ENCODE results near the gene SLC38A2. TPM values are rescaled to one million over a fixed set of nuclear protein-coding genes. Genes with fewer than 3 reads are reported as not detected.

Gene SLC38A2
- total RNA-seq, 2 experiments from 2014 or later, result 227 to 230 TPM

GRCh38 chr12:46386360-46386867 lies 13.8 kb upstream of the SLC38A2 start:
- no peak for DNase-seq
- Mint-ChIP-seq H3K9me3 (no peaks in the 10 kb centered on the region), H3K4me3 (no peak overlapping the region), H3K36me3 (peaks cover 8% of the 10 kb centered on the region), H3K27me3 (no peaks in the 10 kb centered on the region), H3K4me1 (peaks cover 60% of the 10 kb centered on the region), H3K27ac (no peak overlapping the region)

GRCh38 chr12:46385438-46385837 lies 12.9 kb upstream of the SLC38A2 start:
- DNase-seq, result no peak
- peak overlapping the region; percentile 22 for H3K4me3 Mint-ChIP-seq
- H3K9me3 Mint-ChIP-seq, result no peaks in the 10 kb centered on the region
- no peak overlapping the region for H3K27ac Mint-ChIP-seq
- H3K27me3 Mint-ChIP-seq, result no peaks in the 10 kb centered on the region
- no peaks in the 10 kb centered on the region for H3K36me3 Mint-ChIP-seq
- H3K4me1 Mint-ChIP-seq, result peaks cover 51% of the 10 kb centered on the region

- peak overlapping the region; percentile 81 for H3K4me3 Mint-ChIP-seq
- peak overlapping the region; percentile 95 for H3K27ac Mint-ChIP-seq
- H3K4me1 Mint-ChIP-seq, result peaks cover 49% of the 10 kb centered on the region
- no peak for DNase-seq
- no peaks in the 10 kb centered on the region for H3K27me3 Mint-ChIP-seq
- no peaks in the 10 kb centered on the region for H3K9me3 Mint-ChIP-seq
- peaks cover 4% of the 10 kb centered on the region for H3K36me3 Mint-ChIP-seq
These were observed 12.1 kb upstream of the SLC38A2 start for GRCh38 chr12:46384451-46385309.

GRCh38 chr12:46383654-46384450 lies 11.3 kb upstream of the SLC38A2 start:
- Mint-ChIP-seq H3K4me3 (peak overlapping the region; percentile 81), H3K4me1 (peaks cover 42% of the 10 kb centered on the region), H3K27me3 (no peaks in the 10 kb centered on the region), H3K9me3 (no peaks in the 10 kb centered on the region), H3K36me3 (peaks cover 4% of the 10 kb centered on the region), H3K27ac (peak overlapping the region; percentile 95)
- peak; percentile 78 for DNase-seq

- Mint-ChIP-seq H3K27me3 (no peaks in the 10 kb centered on the region), H3K9me3 (no peaks in the 10 kb centered on the region), H3K4me3 (peak overlapping the region; percentile 81), H3K4me1 (peaks cover 39% of the 10 kb centered on the region), H3K36me3 (peaks cover 4% of the 10 kb centered on the region), H3K27ac (peak overlapping the region; percentile 95)
- DNase-seq, result peak; percentile 97
These were observed 10.5 kb upstream of the SLC38A2 start for GRCh38 chr12:46382964-46383653.

- Mint-ChIP-seq H3K36me3 (peaks cover 4% of the 10 kb centered on the region), H3K4me3 (peak overlapping the region; percentile 81), H3K4me1 (peaks cover 36% of the 10 kb centered on the region), H3K27me3 (no peaks in the 10 kb centered on the region), H3K27ac (peak overlapping the region; percentile 95), H3K9me3 (no peaks in the 10 kb centered on the region)
- no peak for DNase-seq
These were observed 9.9 kb upstream of the SLC38A2 start for GRCh38 chr12:46382408-46382963.

GRCh38 chr12:46380881-46381280 lies 8.3 kb upstream of the SLC38A2 start:
- H3K27me3 Mint-ChIP-seq, result no peaks in the 10 kb centered on the region
- H3K4me1 Mint-ChIP-seq, result peaks cover 27% of the 10 kb centered on the region
- H3K9me3 Mint-ChIP-seq, result no peaks in the 10 kb centered on the region
- H3K4me3 Mint-ChIP-seq, result no peak overlapping the region
- no peak overlapping the region for H3K27ac Mint-ChIP-seq
- H3K36me3 Mint-ChIP-seq, result peaks cover 4% of the 10 kb centered on the region
- DNase-seq, result no peak

GRCh38 chr12:46380022-46380796 lies 7.6 kb upstream of the SLC38A2 start:
- H3K27me3 Mint-ChIP-seq, result no peaks in the 10 kb centered on the region
- H3K27ac Mint-ChIP-seq, result no peak overlapping the region
- H3K36me3 Mint-ChIP-seq, result peaks cover 4% of the 10 kb centered on the region
- peaks cover 25% of the 10 kb centered on the region for H3K4me1 Mint-ChIP-seq
- no peaks in the 10 kb centered on the region for H3K9me3 Mint-ChIP-seq
- H3K4me3 Mint-ChIP-seq, result no peak overlapping the region
- DNase-seq, result no peak

GRCh38 chr12:46379352-46379751 lies 6.8 kb upstream of the SLC38A2 start:
- no peak overlapping the region for H3K27ac Mint-ChIP-seq
- peaks cover 4% of the 10 kb centered on the region for H3K36me3 Mint-ChIP-seq
- DNase-seq, result no peak
- H3K4me1 Mint-ChIP-seq, result peaks cover 25% of the 10 kb centered on the region
- no peaks in the 10 kb centered on the region for H3K9me3 Mint-ChIP-seq
- H3K4me3 Mint-ChIP-seq, result no peak overlapping the region
- no peaks in the 10 kb centered on the region for H3K27me3 Mint-ChIP-seq

- no peaks in the 10 kb centered on the region for H3K27me3 Mint-ChIP-seq
- H3K9me3 Mint-ChIP-seq, result no peaks in the 10 kb centered on the region
- DNase-seq, result no peak
- peaks cover 31% of the 10 kb centered on the region for H3K4me1 Mint-ChIP-seq
- peaks cover 4% of the 10 kb centered on the region for H3K36me3 Mint-ChIP-seq
- no peak overlapping the region for H3K4me3 Mint-ChIP-seq
- no peak overlapping the region for H3K27ac Mint-ChIP-seq
These were observed 6.0 kb upstream of the SLC38A2 start for GRCh38 chr12:46378530-46378929.

- no peak overlapping the region for H3K4me3 Mint-ChIP-seq
- no peak for DNase-seq
- H3K9me3 Mint-ChIP-seq, result no peaks in the 10 kb centered on the region
- no peak overlapping the region for H3K27ac Mint-ChIP-seq
- H3K36me3 Mint-ChIP-seq, result peaks cover 4% of the 10 kb centered on the region
- no peaks in the 10 kb centered on the region for H3K27me3 Mint-ChIP-seq
- H3K4me1 Mint-ChIP-seq, result peaks cover 31% of the 10 kb centered on the region
These were observed 5.1 kb upstream of the SLC38A2 start for GRCh38 chr12:46377678-46378077.

- Mint-ChIP-seq H3K27ac (no peak overlapping the region), H3K36me3 (peaks cover 12% of the 10 kb centered on the region), H3K4me3 (no peak overlapping the region), H3K4me1 (peaks cover 26% of the 10 kb centered on the region), H3K27me3 (peaks cover 5% of the 10 kb centered on the region), H3K9me3 (peaks cover 1% of the 10 kb centered on the region)
- no peak for DNase-seq
These were observed 4.0 kb upstream of the SLC38A2 start for GRCh38 chr12:46376579-46376978.

- no peak overlapping the region for H3K4me3 Mint-ChIP-seq
- H3K4me1 Mint-ChIP-seq, result peaks cover 29% of the 10 kb centered on the region
These were observed 2.1 kb upstream of the SLC38A2 start for GRCh38 chr12:46374711-46375110.

GRCh38 chr12:46374310-46374709 lies 1.7 kb upstream of the SLC38A2 start:
- DNase-seq, result no peak
- H3K27me3 Mint-ChIP-seq, result peaks cover 11% of the 10 kb centered on the region
- peaks cover 33% of the 10 kb centered on the region for H3K4me1 Mint-ChIP-seq
- peak overlapping the region; percentile 95 for H3K4me3 Mint-ChIP-seq
- peaks cover 31% of the 10 kb centered on the region for H3K36me3 Mint-ChIP-seq
- H3K27ac Mint-ChIP-seq, result peak overlapping the region; percentile 98
- H3K9me3 Mint-ChIP-seq, result peaks cover 3% of the 10 kb centered on the region

More at GRCh38 chr12:46374711-46375110, 2.1 kb upstream of the SLC38A2 start:
- peaks cover 3% of the 10 kb centered on the region for H3K9me3 Mint-ChIP-seq
- H3K36me3 Mint-ChIP-seq, result peaks cover 27% of the 10 kb centered on the region
- H3K27ac Mint-ChIP-seq, result no peak overlapping the region
- no peak for DNase-seq
- H3K27me3 Mint-ChIP-seq, result peaks cover 11% of the 10 kb centered on the region

Measured in activated naive CD8-positive, alpha-beta T cell treated with anti-CD3 and anti-CD28 coated beads for 36 hours (primary cell).